ENCODE measurements around the gene ULK4.

GRCh38 chr3:41356775-41357174 lies 605.1 kb downstream of the ULK4 start:
- TF ChIP-seq CTCF (IDR thresholded peaks at IDR 0.05; ENCODE audit: insufficient read depth, low read length, poor library complexity, severe bottlenecking) (no peak), EZH2phosphoT487 (conservative IDR thresholded peaks at IDR 0.05; ENCODE audit: low read length) (no peak)

Data from SU-DHL-6 (cell line).